HCT116 (cell line): ENCODE measurements around the gene BAIAP2L1. TPM values are rescaled to one million over a fixed set of nuclear protein-coding genes. Genes with fewer than 3 reads are reported as not detected.
"Not testable (repeated sequence)": the region's sequence is repeated elsewhere in the genome, so short reads cannot be mapped to it uniquely, and the experiment has no call there.

Experiments
- ATAC-seq: fragments of 200-7000 bp; cut with Tn5 transposase; 2 replicates; pipeline ENCODE4 v1.9.1; 2020; ENCODE audit warnings: mild to moderate bottlenecking, moderate library complexity
- BruUV-seq: library from RNA; stranded (reverse); fragments of 400-500 nt; replicated peaks from 2 replicates; lab custom pipeline; 2021; lab: Mats Ljungman, UMichigan
- CTCF ChIA-PET: fragments of 300-600 bp; sonication (Branson Sonifier 250); formaldehyde crosslinking; loops from one replicate; lab custom pipeline; 2021; ENCODE audit warnings: antibody characterized with exemption; lab: Charles Lee
- POLR2A ChIA-PET: fragments of 300-600, 350-600 bp; sonication (Branson Sonifier 250); formaldehyde crosslinking; loops from one replicate; lab custom pipeline; 2021; ENCODE audit warnings: antibody characterized with exemption; lab: Charles Lee
- RAD21 ChIA-PET, 2 experiments: fragments of 300-600 bp; sonication (Branson Sonifier 250); formaldehyde crosslinking; loops; one replicate each; lab custom pipeline; 2023; ENCODE audit warnings: low total read pairs in 2 of 2; ENCODE audit not compliant: uncharacterized antibody in 2 of 2, unreplicated experiment in 2 of 2, low non-redundant PET in 1 of 2; lab: Charles Lee
- DNase-seq: peaks from one replicate; pipeline ENCODE4 v3.0.0-alpha.2; 2010; ENCODE audit warnings: low read depth, low spot score
- H2AFZ ChIP-seq: fragments of 200-600 bp; shearing (Covaris generic), sonication (generic); 2 replicates; pipeline ENCODE4 v1.6.1; 2017; ENCODE audit warnings: low read depth, mixed run types, mixed read lengths, antibody characterized with exemption, low read length; ENCODE audit not compliant: poor library complexity, severe bottlenecking
- H3K27ac ChIP-seq: 2 replicates; pipeline ENCODE4 v1.5.1; 2012; ENCODE audit warnings: low read depth, low read length
- H3K27me3 ChIP-seq: fragments of 200-600 bp; sonication (generic); 2 replicates; pipeline ENCODE4 v1.6.1; 2016; ENCODE audit warnings: mixed run types, low read length, mixed read lengths; ENCODE audit not compliant: insufficient read depth
- H3K36me3 ChIP-seq, 2 experiments: fragments of 200-500 bp in 1 of 2; fragments of 200-600 bp in 1 of 2; sonication (Bioruptor generic) in 1 of 2; sonication (generic) in 1 of 2; 2 replicates each; pipeline versions ENCODE4 v1.5.1 to v1.6.1; 2014 to 2016; ENCODE audit warnings: low read length in 2 of 2, inconsistent platforms in 1 of 2, mixed read lengths in 1 of 2, mixed run types in 1 of 2; ENCODE audit not compliant: insufficient read depth in 2 of 2, control insufficient read depth in 1 of 2
- H3K4me1 ChIP-seq, 2 experiments: fragments of 200-600 bp in 1 of 2; sonication (generic) in 1 of 2; 2 replicates each; pipeline versions ENCODE4 v1.5.1 to v1.6.1; 2012 to 2017; ENCODE audit warnings: low read length in 2 of 2, inconsistent platforms in 1 of 2, mild to moderate bottlenecking in 1 of 2, mixed read lengths in 1 of 2, mixed run types in 1 of 2, moderate library complexity in 1 of 2; ENCODE audit not compliant: insufficient read depth in 2 of 2, control insufficient read depth in 1 of 2
- H3K4me2 ChIP-seq: fragments of 200-600 bp; sonication (generic); 2 replicates; pipeline ENCODE4 v1.6.1; 2017; ENCODE audit warnings: mixed run types, low read length, mixed read lengths
- H3K4me3 ChIP-seq, 2 experiments: fragments of 200-600 bp in 1 of 2; sonication (generic) in 1 of 2; replicated peaks in 1 of 2; 2 replicates each; pipeline ENCODE4 v1.5.1; 2011 to 2016; ENCODE audit warnings: low read length in 2 of 2, control low read depth in 1 of 2, low read depth in 1 of 2, mild to moderate bottlenecking in 1 of 2, mixed read lengths in 1 of 2, mixed run types in 1 of 2
- H3K79me2 ChIP-seq: fragments of 200-600 bp; sonication (generic); 2 replicates; pipeline ENCODE4 v1.6.1; 2017; ENCODE audit warnings: mild to moderate bottlenecking, mixed run types, low read length, moderate library complexity, mixed read lengths; ENCODE audit not compliant: insufficient read depth
- H3K9ac ChIP-seq: fragments of 200-600 bp; sonication (generic); 2 replicates; pipeline ENCODE4 v1.6.1; 2016; ENCODE audit warnings: low read length, mixed read lengths
- H3K9me2 ChIP-seq: fragments of 200-600 bp; sonication (generic), shearing (Covaris generic); 2 replicates; pipeline ENCODE4 v1.6.1; 2017; ENCODE audit warnings: mixed run types, mild to moderate bottlenecking, moderate library complexity; ENCODE audit not compliant: insufficient read depth
- H3K9me3 ChIP-seq, 2 experiments: fragments of 200-500 bp in 1 of 2; fragments of 200-600 bp in 1 of 2; sonication (Bioruptor generic) in 1 of 2; sonication (generic) in 1 of 2; 2 replicates each; pipeline ENCODE4 v1.6.1; 2014 to 2017; ENCODE audit warnings: low read length in 2 of 2, mixed read lengths in 2 of 2, inconsistent platforms in 1 of 2, low read depth in 1 of 2, mild to moderate bottlenecking in 1 of 2, mixed run types in 1 of 2, moderate library complexity in 1 of 2; ENCODE audit not compliant: control insufficient read depth in 1 of 2, insufficient read depth in 1 of 2
- H4K20me1 ChIP-seq: fragments of 200-600 bp; sonication (generic), shearing (Covaris generic); 2 replicates; pipeline ENCODE4 v1.6.1; 2017; ENCODE audit warnings: mixed run types, mild to moderate bottlenecking, moderate library complexity; ENCODE audit not compliant: insufficient read depth
- CBX3 ChIP-seq: IDR thresholded peaks from 2 replicates; pipeline ENCODE4 v1.6.1; 2012; ENCODE audit warnings: low read depth
- MAX ChIP-seq: IDR thresholded peaks from 2 replicates; pipeline ENCODE4 v1.6.1; 2012
- TCF7L2 ChIP-seq: IDR thresholded peaks from 2 replicates; pipeline ENCODE4 v1.7.0; 2011; ENCODE audit warnings: borderline replicate concordance, inconsistent platforms; ENCODE audit not compliant: insufficient read depth, insufficient read length; ENCODE audit errors: extremely low read depth
- YY1 ChIP-seq: IDR thresholded peaks from 2 replicates; pipeline ENCODE4 v1.6.1; 2011; ENCODE audit warnings: low read length, low read depth, moderate library complexity, mild to moderate bottlenecking; ENCODE audit not compliant: insufficient replicate concordance; ENCODE audit errors: extremely low read depth
- ZNF274 ChIP-seq: fragments of 200-500 bp; sonication (Bioruptor generic); IDR thresholded peaks from 2 replicates; pipeline ENCODE4 v1.6.1; 2014; ENCODE audit warnings: mild to moderate bottlenecking, low read depth, low read length, inconsistent platforms
- intact Hi-C: fragments of 100-400 bp; cut with micrococcal nuclease; formaldehyde crosslinking; loops from 2 replicates; pipeline ENCODE4 v1.10.0; 2022
- total RNA-seq: library from RNA; stranded (reverse); gene quantifications from one replicate; pipeline ENCODE4 v1.2.1, GENCODE V29; 2021; ENCODE audit not compliant: unreplicated experiment
- TF ChIP-seq, protein P1 (sequence below), 3 experiments: fragments of 200-600 bp in 1 of 3; sonication (generic) in 1 of 3; IDR thresholded peaks in 2 of 3; conservative IDR thresholded peaks in 1 of 3; 2 replicates each; pipeline ENCODE4 v1.5.1; 2012 to 2017; ENCODE audit warnings: low read depth in 2 of 3, low read length in 2 of 3, antibody characterized with exemption in 1 of 3, borderline replicate concordance in 1 of 3, control low read depth in 1 of 3, mild to moderate bottlenecking in 1 of 3, mixed read lengths in 1 of 3, mixed run types in 1 of 3, moderate library complexity in 1 of 3; ENCODE audit not compliant: insufficient read depth in 1 of 3
- TF ChIP-seq, protein P2 (sequence below): IDR thresholded peaks from 2 replicates; pipeline ENCODE4 v1.6.1; 2012; ENCODE audit warnings: low read depth

Gene BAIAP2L1
- total RNA-seq, 1 experiment from 2014 or later: 61.2 TPM

GRCh38 chr7:98420966-98421612 is 20.2 kb upstream of the BAIAP2L1 start:
- Histone ChIP-seq H3K9me3 (no peaks in the 10 kb centered on the region), H3K4me3 (no peak overlapping the region), H3K79me2 (no peaks in the 10 kb centered on the region), H4K20me1 (no peaks in the 10 kb centered on the region), H3K27me3 (no peaks in the 10 kb centered on the region), H3K27ac (no peak overlapping the region), H3K4me2 (peak overlapping the region; percentile 49), H3K36me3 (no peaks in the 10 kb centered on the region), H3K9me2 (no peaks in the 10 kb centered on the region), H3K9ac (peak overlapping the region; percentile 13; the same call in 1 of the 2 replicates), H2AFZ (peak overlapping the region; percentile 24), H3K4me1 (peaks cover 30 to 57% of the 10 kb centered on the region in 2 experiments)
- RAD21 ChIA-PET: interaction anchor here (0.6 to 1.1 kb wide), 4 partner anchors 324 to 451 kb away, joined by 3 to 4 read pairs (median 4); no protein-coding TSS in a partner anchor
- DNase-seq (peak; percentile 90), ATAC-seq (peak; percentile 76)
- CTCF ChIA-PET: interaction anchor here (0.7 to 1.2 kb wide), 9 partner anchors 20 to 459 kb away, joined by 3 to 7 read pairs (median 4); partner anchors contain the start of gene BAIAP2L1
- POLR2A ChIA-PET: interaction anchor here (0.5 to 1.5 kb wide), 4 partner anchors 20 to 420 kb away, joined by 3 to 6 read pairs (median 4); partner anchors contain the start of gene BAIAP2L1
- no TSS peak for BruUV-seq
- intact Hi-C loops: no loop called here
- TF ChIP-seq TCF7L2 (no peak), ZNF274 (no peak), MAX (no peak), YY1 (peak; percentile 61), CBX3 (no peak)
- TF ChIP-seq, protein P1, sequence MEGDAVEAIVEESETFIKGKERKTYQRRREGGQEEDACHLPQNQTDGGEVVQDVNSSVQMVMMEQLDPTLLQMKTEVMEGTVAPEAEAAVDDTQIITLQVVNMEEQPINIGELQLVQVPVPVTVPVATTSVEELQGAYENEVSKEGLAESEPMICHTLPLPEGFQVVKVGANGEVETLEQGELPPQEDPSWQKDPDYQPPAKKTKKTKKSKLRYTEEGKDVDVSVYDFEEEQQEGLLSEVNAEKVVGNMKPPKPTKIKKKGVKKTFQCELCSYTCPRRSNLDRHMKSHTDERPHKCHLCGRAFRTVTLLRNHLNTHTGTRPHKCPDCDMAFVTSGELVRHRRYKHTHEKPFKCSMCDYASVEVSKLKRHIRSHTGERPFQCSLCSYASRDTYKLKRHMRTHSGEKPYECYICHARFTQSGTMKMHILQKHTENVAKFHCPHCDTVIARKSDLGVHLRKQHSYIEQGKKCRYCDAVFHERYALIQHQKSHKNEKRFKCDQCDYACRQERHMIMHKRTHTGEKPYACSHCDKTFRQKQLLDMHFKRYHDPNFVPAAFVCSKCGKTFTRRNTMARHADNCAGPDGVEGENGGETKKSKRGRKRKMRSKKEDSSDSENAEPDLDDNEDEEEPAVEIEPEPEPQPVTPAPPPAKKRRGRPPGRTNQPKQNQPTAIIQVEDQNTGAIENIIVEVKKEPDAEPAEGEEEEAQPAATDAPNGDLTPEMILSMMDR (IDR thresholded peaks at IDR 0.05 in 2 of 3, conservative IDR thresholded peaks at IDR 0.05 in 1 of 3; ENCODE audit: borderline replicate concordance in 1 of 3, insufficient read depth in 1 of 3, low read depth in 2 of 3, low read length in 2 of 3): peak in 2 of 3 experiments; percentile 98 to 100; a peak in 4 of 6 replicates
- TF ChIP-seq, protein P2, sequence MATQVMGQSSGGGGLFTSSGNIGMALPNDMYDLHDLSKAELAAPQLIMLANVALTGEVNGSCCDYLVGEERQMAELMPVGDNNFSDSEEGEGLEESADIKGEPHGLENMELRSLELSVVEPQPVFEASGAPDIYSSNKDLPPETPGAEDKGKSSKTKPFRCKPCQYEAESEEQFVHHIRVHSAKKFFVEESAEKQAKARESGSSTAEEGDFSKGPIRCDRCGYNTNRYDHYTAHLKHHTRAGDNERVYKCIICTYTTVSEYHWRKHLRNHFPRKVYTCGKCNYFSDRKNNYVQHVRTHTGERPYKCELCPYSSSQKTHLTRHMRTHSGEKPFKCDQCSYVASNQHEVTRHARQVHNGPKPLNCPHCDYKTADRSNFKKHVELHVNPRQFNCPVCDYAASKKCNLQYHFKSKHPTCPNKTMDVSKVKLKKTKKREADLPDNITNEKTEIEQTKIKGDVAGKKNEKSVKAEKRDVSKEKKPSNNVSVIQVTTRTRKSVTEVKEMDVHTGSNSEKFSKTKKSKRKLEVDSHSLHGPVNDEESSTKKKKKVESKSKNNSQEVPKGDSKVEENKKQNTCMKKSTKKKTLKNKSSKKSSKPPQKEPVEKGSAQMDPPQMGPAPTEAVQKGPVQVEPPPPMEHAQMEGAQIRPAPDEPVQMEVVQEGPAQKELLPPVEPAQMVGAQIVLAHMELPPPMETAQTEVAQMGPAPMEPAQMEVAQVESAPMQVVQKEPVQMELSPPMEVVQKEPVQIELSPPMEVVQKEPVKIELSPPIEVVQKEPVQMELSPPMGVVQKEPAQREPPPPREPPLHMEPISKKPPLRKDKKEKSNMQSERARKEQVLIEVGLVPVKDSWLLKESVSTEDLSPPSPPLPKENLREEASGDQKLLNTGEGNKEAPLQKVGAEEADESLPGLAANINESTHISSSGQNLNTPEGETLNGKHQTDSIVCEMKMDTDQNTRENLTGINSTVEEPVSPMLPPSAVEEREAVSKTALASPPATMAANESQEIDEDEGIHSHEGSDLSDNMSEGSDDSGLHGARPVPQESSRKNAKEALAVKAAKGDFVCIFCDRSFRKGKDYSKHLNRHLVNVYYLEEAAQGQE: no peak

DNA sequence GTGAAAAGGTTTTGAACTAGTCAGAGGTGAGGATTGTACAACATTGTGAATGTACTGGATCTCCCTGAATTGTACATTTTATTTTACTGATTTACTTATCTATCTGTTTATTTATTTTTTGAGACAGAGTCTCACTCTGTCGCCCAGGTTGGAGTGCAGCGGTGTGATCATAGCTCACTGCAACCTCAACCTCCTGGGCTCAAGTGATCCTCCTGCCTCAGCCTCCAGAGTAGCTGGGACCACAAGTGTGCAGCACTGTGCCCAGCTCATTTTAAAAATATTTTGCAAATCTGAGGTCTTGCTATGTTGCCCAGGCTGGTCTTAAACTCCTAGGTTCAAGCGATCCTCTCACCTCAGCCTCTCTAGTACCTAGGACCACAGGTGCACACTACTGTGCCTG is 19.1 kb upstream of the BAIAP2L1 start:
- Histone ChIP-seq H3K4me1 (peaks cover 30 to 57% of the 10 kb centered on the region in 2 experiments), H3K4me2 (peak overlapping the region; percentile 78), H3K9ac (peak overlapping the region; percentile 58; the same call in 1 of the 2 replicates), H3K27ac (0 out of 2 replicates have a peak overlapping the region, but pooled peaks have one; percentile 78)
- H3K36me3 ChIP-seq, H3K9me3 ChIP-seq, DNase-seq, H3K79me2 ChIP-seq, H3K9me2 ChIP-seq, H2AFZ ChIP-seq, H3K4me3 ChIP-seq, H3K27me3 ChIP-seq, ATAC-seq, RAD21 ChIA-PET, H4K20me1 ChIP-seq, BruUV-seq: not testable (repeated sequence)
- CTCF ChIA-PET: interaction anchor here (1.7 to 4.8 kb wide), 4 partner anchors 19 to 416 kb away, joined by 4 to 31 read pairs (median 10); partner anchors contain the start of gene BAIAP2L1
- POLR2A ChIA-PET: interaction anchor here (1.1 kb wide), 1 partner anchor 460 kb away, joined by 3 read pairs; no protein-coding TSS in a partner anchor
- intact Hi-C loops: loop anchor here (1.0 to 2.0 kb wide), 2 partner anchors 66 to 125 kb away; no protein-coding TSS in a partner anchor
